ENCODE data around the gene CHURC1. TPM values are rescaled to one million over a fixed set of nuclear protein-coding genes. Genes with fewer than 3 reads are reported as not detected.

Gene CHURC1
- total RNA-seq, 1 donor from 2014 or later = 35.7 TPM

Other genes starting within 250 kb of the CHURC1 start
- 5.4 and 11.0 TPM in 2 replicates for gene PLEKHG3, start 210.0 kb upstream of the CHURC1 start, total RNA-seq
- gene SPTB, start 34.5 kb upstream of the CHURC1 start, total RNA-seq = under 0.01 and 0.13 TPM in 2 replicates
- not detected in 2 replicates for gene GPX2, start 28.3 kb downstream of the CHURC1 start, total RNA-seq
- 6.2 and 9.2 TPM in 2 replicates for gene RAB15, start 57.9 kb downstream of the CHURC1 start, total RNA-seq
- gene FNTB, start 72.4 kb downstream of the CHURC1 start, total RNA-seq = 6.8 and 10.1 TPM in 2 replicates
- gene MAX, start 188.1 kb downstream of the CHURC1 start, total RNA-seq = 40.6 and 53.6 TPM in 2 replicates